G401 (cell line): ENCODE data around the gene MSANTD3. TPM values are rescaled to one million over a fixed set of nuclear protein-coding genes. Genes with fewer than 3 reads are reported as not detected.
A peak's percentile ranks its signal among the peaks of the same experiment; 100 is the strongest.

Experiments used
- DNase-seq: peaks from one replicate; pipeline ENCODE4 v3.0.0-alpha.2; 2015; ENCODE audit warnings: low spot score
- in situ Hi-C: cut with HindIII; loops from 2 replicates; pipeline ENCODE4 v1.10.0; 2016; ENCODE audit warnings: low sequenced_read_pairs, mixed read lengths
- total RNA-seq: library from RNA; depleted of rRNA; stranded (reverse); fragments of >200 nt; shearing (Covaris generic); gene quantifications from 2 replicates; pipeline ENCODE4 v1.2.3, GENCODE V29; 2014

MSANTD3 gene
- total RNA-seq, 1 experiment from 2014 or later = 63.5 TPM

GRCh38 chr9:100452894-100453293 lies 26.0 kb downstream of the MSANTD3 start:
- no peak for DNase-seq
- in situ Hi-C loops = no loop called here

GRCh38 chr9:100455470-100455869 lies 28.5 kb downstream of the MSANTD3 start:
- no peak for DNase-seq
- in situ Hi-C loops = no loop called here

GRCh38 chr9:100457517-100457916 lies 30.6 kb downstream of the MSANTD3 start:
- no peak for DNase-seq
- in situ Hi-C loops = no loop called here

- DNase-seq = no peak
- in situ Hi-C loops = no loop called here
Observed at GRCh38 chr9:100459963-100460362, 33.0 kb downstream of the MSANTD3 start.

DNA sequence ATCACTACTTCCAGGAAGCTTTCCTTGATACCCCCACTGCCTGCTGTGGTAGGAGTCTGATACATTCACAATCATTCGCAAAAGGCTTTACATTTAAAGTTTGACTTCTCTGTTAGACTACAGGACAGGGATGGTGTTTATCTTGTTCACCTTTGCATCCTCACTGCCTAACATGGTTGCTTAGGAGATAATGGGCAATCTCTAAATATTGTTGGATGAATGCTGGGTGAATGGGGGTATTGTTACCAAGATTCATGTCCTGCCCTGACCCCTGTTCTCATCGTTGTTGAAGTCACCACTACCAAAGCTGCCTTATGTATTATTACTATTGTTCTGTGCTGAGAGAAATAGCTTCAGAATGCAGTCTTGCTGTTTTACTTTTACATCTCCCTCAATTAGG lies 38.3 kb downstream of the MSANTD3 start:
- DNase-seq = no peak
- in situ Hi-C loops = no loop called here

DNA sequence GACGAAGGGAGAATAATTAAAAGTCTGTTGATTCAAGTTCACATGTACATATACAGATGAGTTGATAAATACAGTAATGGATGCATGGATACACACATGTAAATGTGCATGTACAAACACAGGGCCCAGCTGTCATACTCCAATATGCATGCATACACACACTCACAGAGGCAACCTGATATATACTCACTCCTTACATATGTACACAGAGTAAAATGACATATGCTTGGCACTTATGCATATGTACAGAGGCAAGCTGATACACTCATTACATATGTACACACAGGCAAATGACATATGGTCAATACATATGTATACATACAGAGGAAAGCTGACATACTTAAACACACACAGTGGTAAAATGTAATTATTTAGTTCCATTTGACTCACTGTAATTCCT lies 38.8 kb downstream of the MSANTD3 start:
- in situ Hi-C loops = no loop called here
- DNase-seq = no peak

- peak; percentile 73 for DNase-seq
- in situ Hi-C loops = no loop called here
Observed at GRCh38 chr9:100466171-100466828, 39.4 kb downstream of the MSANTD3 start.

- no peak for DNase-seq
- in situ Hi-C loops = no loop called here
Observed at GRCh38 chr9:100466829-100467221, 39.9 kb downstream of the MSANTD3 start.

- in situ Hi-C loops = no loop called here
- DNase-seq = no peak
Observed at GRCh38 chr9:100468041-100468440, 41.1 kb downstream of the MSANTD3 start.

DNA sequence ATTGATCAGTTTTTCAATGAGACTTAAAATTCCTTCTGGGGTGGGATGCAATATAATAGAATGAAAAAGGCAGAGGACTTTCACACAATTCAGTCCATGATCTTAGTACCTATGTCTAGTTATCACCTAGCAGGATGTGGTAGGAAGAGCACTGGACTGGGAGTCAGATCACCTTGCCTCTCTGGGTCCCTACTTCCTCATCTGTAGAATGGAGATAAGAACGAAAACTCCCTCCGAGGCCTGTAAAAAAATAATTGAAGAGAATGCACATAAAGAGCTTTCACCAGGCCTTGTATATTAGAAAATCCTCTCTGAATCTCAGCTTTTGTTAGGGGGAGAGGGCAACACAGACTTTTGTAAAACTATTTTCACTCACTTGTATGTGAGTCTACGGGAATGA lies 45.3 kb downstream of the MSANTD3 start:
- in situ Hi-C loops = no loop called here

DNA sequence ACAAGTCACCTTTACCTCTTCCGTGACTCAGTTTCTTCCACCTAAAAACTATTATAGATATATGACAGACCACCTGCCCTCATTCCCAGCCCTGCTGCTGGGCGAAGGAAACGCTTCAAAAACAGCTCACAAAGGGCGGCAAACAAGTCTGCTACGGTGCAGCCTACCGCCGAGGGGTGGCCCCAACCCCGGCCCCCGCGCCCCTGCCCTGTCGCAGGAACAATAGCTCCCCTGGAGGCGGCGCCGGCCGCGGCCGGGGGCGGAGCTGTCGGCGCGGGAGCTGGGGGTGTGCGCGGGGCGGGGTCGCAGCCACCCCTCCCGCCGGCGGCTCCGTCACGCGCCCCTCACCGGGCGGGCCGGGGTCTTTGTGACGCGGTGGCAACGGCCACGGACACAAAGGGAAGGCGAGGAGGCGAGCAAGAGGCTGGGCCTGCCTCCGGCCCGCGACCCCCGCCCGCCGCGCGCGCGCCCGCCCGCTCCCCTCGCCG lies 45.9 kb downstream of the MSANTD3 start, which contains the start of gene TMEFF1:
Gene TMEFF1 (plus strand): TSS at position 362 of the 488 bp plus-strand sequence. CDS start 396 bp downstream, outside the sequence.
- DNase-seq = peak; percentile 21
- in situ Hi-C loops = no loop called here

More for the DNA sequence above, 45.3 kb downstream of the MSANTD3 start:
- no peak for DNase-seq

- DNase-seq = peak; percentile 13
- in situ Hi-C loops = no loop called here
Observed at GRCh38 chr9:100473276-100474081, 46.5 kb downstream of the MSANTD3 start.

GRCh38 chr9:100474082-100474923 lies 47.4 kb downstream of the MSANTD3 start:
- DNase-seq = no peak
- in situ Hi-C loops = no loop called here

GRCh38 chr9:100474924-100475276 lies 48.0 kb downstream of the MSANTD3 start:
- in situ Hi-C loops = no loop called here
- DNase-seq = no peak

GRCh38 chr9:100477241-100477640 lies 50.3 kb downstream of the MSANTD3 start:
- DNase-seq = no peak
- in situ Hi-C loops = no loop called here

- in situ Hi-C loops = no loop called here
Observed at GRCh38 chr9:100478192-100478591, 51.2 kb downstream of the MSANTD3 start.

GRCh38 chr9:100479820-100480219 lies 52.9 kb downstream of the MSANTD3 start:
- in situ Hi-C loops = no loop called here
- DNase-seq = no peak

More at GRCh38 chr9:100478192-100478591, 51.2 kb downstream of the MSANTD3 start:
- no peak for DNase-seq

DNA sequence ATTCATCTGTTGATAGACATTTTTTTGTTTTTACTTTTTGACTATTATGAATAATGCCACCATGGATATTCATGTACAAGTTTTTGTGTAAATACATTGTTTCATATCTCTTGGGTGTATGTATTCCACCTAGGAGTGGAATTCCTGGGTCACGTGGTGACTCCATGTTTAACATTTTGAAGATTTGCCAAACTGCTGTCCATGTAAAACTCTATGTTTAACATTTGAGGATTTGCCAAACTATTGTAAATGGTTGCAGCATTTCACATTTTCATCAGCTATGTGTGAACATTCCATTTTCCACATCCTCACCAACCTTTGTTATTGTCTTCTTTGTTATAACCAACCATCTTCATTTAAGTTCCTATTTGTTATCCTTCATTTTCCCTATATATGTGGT lies 58.3 kb downstream of the MSANTD3 start:
- in situ Hi-C loops = no loop called here
- DNase-seq = no peak

DNA sequence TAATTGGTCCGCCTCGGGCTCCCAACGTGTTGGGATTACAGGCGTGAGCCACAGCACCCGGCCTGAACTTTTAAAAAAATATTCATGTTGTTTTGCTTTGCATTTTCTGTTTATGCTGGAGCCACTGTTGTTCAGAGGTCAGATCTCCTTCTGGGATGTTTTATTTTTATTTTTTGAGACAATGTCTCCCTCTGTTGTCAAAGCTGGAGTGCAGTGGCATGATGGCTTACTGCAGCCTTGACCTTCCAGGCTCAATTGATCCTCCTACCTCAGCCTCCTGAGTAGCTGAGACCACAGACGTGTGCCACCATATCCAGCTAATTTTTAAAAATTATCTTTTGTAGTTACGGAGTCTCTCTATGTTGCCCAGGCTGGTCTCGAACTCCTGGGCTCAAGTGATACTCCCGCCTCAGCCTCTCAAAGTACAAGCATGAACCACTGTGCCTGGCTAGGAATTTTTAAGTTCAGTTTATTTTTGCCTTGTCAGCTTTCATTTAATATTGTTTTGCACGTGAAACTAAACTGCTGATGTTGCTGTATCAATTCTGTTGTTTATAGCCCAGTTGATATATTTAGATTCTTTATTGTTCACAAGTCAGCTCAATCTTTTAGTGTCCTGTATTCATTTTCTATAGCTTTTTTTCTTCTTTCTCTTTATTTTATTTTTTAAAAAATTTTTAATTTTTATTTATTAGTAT lies 59.7 kb downstream of the MSANTD3 start:
- in situ Hi-C loops = no loop called here
- no peak for DNase-seq
